H1 (cell line): ENCODE measurements around the gene SEPTIN5. TPM values are rescaled to one million over a fixed set of nuclear protein-coding genes. Genes with fewer than 3 reads are reported as not detected.

Experiments
- BRCA1 ChIP-seq: IDR thresholded peaks from 2 replicates; pipeline ENCODE4 v1.6.1; 2012; ENCODE audit warnings: low read depth, low read length, improper control_type of control experiment
- CTBP2 ChIP-seq: IDR thresholded peaks from 2 replicates; pipeline ENCODE4 v1.7.0; 2011; ENCODE audit warnings: borderline replicate concordance, mild to moderate bottlenecking, moderate library complexity, mixed read lengths, low read length; ENCODE audit not compliant: insufficient read depth, insufficient read length
- EP300 ChIP-seq, 2 experiments: IDR thresholded peaks; 1 replicate in 1 of 2; 2 replicates in 1 of 2; pipeline ENCODE4 v1.6.1; 2011 to 2012; ENCODE audit warnings: low read depth in 2 of 2, low read length in 2 of 2, mild to moderate bottlenecking in 2 of 2, borderline replicate concordance in 1 of 2, inconsistent platforms in 1 of 2, moderate library complexity in 1 of 2
- HDAC2 ChIP-seq, 2 experiments: fragments of 300-600 bp in 1 of 2; sonication (generic) in 1 of 2; IDR thresholded peaks; 2 replicates each; pipeline ENCODE4 v1.6.1; 2011 to 2012; ENCODE audit warnings: low read depth in 2 of 2, low read length in 2 of 2, mild to moderate bottlenecking in 2 of 2, moderate library complexity in 2 of 2, borderline replicate concordance in 1 of 2, inconsistent platforms in 1 of 2
- JUN ChIP-seq: IDR thresholded peaks from 2 replicates; pipeline ENCODE4 v1.6.1; 2011; ENCODE audit warnings: low read depth, mild to moderate bottlenecking, improper control_type of control experiment, low read length
- RBBP5 ChIP-seq: IDR thresholded peaks from 2 replicates; pipeline ENCODE4 v1.7.1; 2012; ENCODE audit warnings: low read depth, mild to moderate bottlenecking, inconsistent platforms, low read length, moderate library complexity, borderline replicate concordance
- TAF1 ChIP-seq: IDR thresholded peaks from 2 replicates; pipeline ENCODE4 v1.6.1; 2011; ENCODE audit warnings: mild to moderate bottlenecking, low read depth, low read length
- polyA plus RNA-seq, 7 experiments: library from polyadenylated mRNA; depleted of rRNA in 3 of 7; stranded (reverse) in 5 of 7; unstranded in 2 of 7; fragments of >200 nt in 5 of 7; fragments of 200-250 nt in 2 of 7; gene quantifications; 1 replicate in 5 of 7; 2 replicates in 1 of 7; 4 replicates in 1 of 7; pipeline versions ENCODE4 v1.2.1 to v1.2.3, GENCODE V29; 2011 to 2013; ENCODE audit warnings: missing spikeins in 2 of 7, mixed read lengths in 2 of 7
- total RNA-seq: library from RNA; stranded (reverse); fragmentation: NEBNext Ultra II Directional; extraction: Animal tissue kit (Norgen Biotek cat#: 25700); gene quantifications from 2 replicates; pipeline ENCODE4 v1.2.1, GENCODE V29; 2021
- TF ChIP-seq, protein P1 (sequence below), 3 experiments: IDR thresholded peaks; 1 replicate in 2 of 3; 2 replicates in 1 of 3; pipeline versions ENCODE4 v1.5.1 to v1.6.1; 2011; ENCODE audit warnings: low read length in 3 of 3, mild to moderate bottlenecking in 3 of 3, inconsistent platforms in 2 of 3, low read depth in 1 of 3, moderate library complexity in 1 of 3; ENCODE audit not compliant: insufficient read depth in 1 of 3; ENCODE audit errors: control extremely low read depth in 1 of 3

The SEPTIN5 gene
- total and polyA plus RNA-seq, 2 of the 8 experiments (the other 6 are each of a cell fraction or from before 2014, with no cell fraction given) = 6.0 to 8.6 TPM

DNA sequence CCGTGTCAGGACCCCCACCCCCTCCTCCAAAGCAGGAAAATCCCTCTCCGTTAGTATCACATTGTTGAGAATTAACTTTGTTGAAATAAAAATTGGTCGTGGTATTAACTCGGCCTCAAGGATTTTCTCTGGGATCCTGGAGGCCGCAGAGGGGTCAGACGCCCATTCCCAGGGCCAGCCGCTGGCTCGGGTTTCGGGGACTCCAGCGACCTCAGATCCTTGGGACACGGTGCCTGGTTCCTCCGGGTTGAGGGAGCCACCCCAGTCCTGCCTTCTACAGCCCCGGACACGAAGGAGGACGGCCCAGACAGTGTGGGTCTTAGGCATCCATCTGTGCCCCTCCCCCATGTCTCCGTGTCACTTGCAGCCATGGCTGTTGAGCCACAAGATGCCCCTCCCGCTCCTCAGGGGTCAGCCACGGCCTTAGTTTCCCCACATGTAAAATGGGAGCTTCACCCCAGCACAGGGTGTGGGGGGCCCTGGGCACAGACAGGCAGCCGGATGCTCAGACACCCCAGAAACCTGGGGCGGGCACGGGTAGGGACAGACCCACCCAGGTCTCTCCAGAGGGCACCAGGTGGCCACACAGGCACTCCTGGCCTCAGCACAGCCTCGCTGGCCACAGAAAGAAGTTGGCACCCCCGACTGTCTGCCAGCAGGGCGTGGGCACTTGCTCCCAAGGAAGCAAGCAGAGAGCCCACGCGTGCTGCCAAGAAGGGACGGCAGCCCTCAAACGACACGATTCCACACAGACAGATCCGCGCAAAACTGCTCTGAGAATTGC lies 24.6 kb downstream of the SEPTIN5 start (continued):
- TF ChIP-seq JUN (no peak), RBBP5 (no peak), CTBP2 (no peak), TAF1 (no peak), HDAC2 (IDR thresholded peaks at IDR 0.05; ENCODE audit: borderline replicate concordance in 1 of 2, low read depth in 2 of 2, low read length in 2 of 2) (no peak), BRCA1 (no peak), EP300 (IDR thresholded peaks at IDR 0.05; ENCODE audit: borderline replicate concordance in 1 of 2, low read depth in 2 of 2, low read length in 2 of 2) (no peak)
- TF ChIP-seq, protein P1, sequence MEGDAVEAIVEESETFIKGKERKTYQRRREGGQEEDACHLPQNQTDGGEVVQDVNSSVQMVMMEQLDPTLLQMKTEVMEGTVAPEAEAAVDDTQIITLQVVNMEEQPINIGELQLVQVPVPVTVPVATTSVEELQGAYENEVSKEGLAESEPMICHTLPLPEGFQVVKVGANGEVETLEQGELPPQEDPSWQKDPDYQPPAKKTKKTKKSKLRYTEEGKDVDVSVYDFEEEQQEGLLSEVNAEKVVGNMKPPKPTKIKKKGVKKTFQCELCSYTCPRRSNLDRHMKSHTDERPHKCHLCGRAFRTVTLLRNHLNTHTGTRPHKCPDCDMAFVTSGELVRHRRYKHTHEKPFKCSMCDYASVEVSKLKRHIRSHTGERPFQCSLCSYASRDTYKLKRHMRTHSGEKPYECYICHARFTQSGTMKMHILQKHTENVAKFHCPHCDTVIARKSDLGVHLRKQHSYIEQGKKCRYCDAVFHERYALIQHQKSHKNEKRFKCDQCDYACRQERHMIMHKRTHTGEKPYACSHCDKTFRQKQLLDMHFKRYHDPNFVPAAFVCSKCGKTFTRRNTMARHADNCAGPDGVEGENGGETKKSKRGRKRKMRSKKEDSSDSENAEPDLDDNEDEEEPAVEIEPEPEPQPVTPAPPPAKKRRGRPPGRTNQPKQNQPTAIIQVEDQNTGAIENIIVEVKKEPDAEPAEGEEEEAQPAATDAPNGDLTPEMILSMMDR (IDR thresholded peaks at IDR 0.05; ENCODE audit: control extremely low read depth in 1 of 3, insufficient read depth in 1 of 3, low read depth in 1 of 3, low read length in 3 of 3) = no peak
